Common myeloid progenitor, CD34-positive (primary cell): ENCODE data around the gene DEGS1.
A peak's percentile ranks its signal among the peaks of the same experiment; 100 is the strongest.

Experiments
- CTCF ChIA-PET: fragments of 350-600 bp; sonication (Branson Sonifier 250); formaldehyde crosslinking; loops from one replicate; lab custom pipeline; 2021; ENCODE audit warnings: antibody characterized with exemption; lab: Charles Lee
- POLR2A ChIA-PET: fragments of 350-600 bp; sonication (Branson Sonifier 250); formaldehyde crosslinking; loops from one replicate; lab custom pipeline; 2021; ENCODE audit warnings: antibody characterized with exemption; lab: Charles Lee
- DNase-seq, 3 donors: peaks; one replicate each; pipeline versions ENCODE4 v3.0.0 to v3.0.0-alpha.2; 2013
- H3K27ac ChIP-seq, 2 experiments: 1 replicate in 1 of 2; 2 replicates in 1 of 2; pipeline ENCODE4 v1.7.0; 2013; ENCODE audit warnings: inconsistent platforms in 2 of 2, low read length in 2 of 2, mild to moderate bottlenecking in 2 of 2, low read depth in 1 of 2, moderate library complexity in 1 of 2; ENCODE audit not compliant: severe bottlenecking in 2 of 2, insufficient read depth in 1 of 2, poor library complexity in 1 of 2
- H3K27me3 ChIP-seq, 5 experiments: replicated peaks in 2 of 5; 1 replicate in 3 of 5; 2 replicates in 2 of 5; pipeline versions ENCODE4 v1.6.1 to v1.7.0; 2013; ENCODE audit warnings: low read length in 4 of 5, mild to moderate bottlenecking in 2 of 5, moderate library complexity in 2 of 5, inconsistent platforms in 1 of 5; ENCODE audit not compliant: insufficient read depth in 5 of 5, control insufficient read depth in 4 of 5
- H3K36me3 ChIP-seq, 4 experiments: 1 replicate in 2 of 4; 2 replicates in 2 of 4; pipeline versions ENCODE4 v1.6.1 to v1.7.0; 2013; ENCODE audit warnings: low read length in 3 of 4, control low read depth in 1 of 4, mild to moderate bottlenecking in 1 of 4; ENCODE audit not compliant: control insufficient read depth in 4 of 4, insufficient read depth in 4 of 4
- H3K4me1 ChIP-seq, 4 experiments: 1 replicate in 3 of 4; 2 replicates in 1 of 4; pipeline versions ENCODE4 v1.6.1 to v1.7.1; 2013; ENCODE audit warnings: low read length in 3 of 4, mild to moderate bottlenecking in 3 of 4, control low read depth in 1 of 4, inconsistent platforms in 1 of 4, moderate library complexity in 1 of 4; ENCODE audit not compliant: control insufficient read depth in 4 of 4, insufficient read depth in 4 of 4; ENCODE audit errors: control extremely low read depth in 1 of 4
- H3K4me3 ChIP-seq, 7 experiments: 1 replicate in 4 of 7; 2 replicates in 3 of 7; pipeline versions ENCODE4 v1.5.1 to v1.7.0; 2013; ENCODE audit warnings: mild to moderate bottlenecking in 7 of 7, low read length in 6 of 7, moderate library complexity in 6 of 7, inconsistent platforms in 2 of 7, low read depth in 2 of 7, control low read depth in 1 of 7; ENCODE audit not compliant: insufficient read depth in 4 of 7, control insufficient read depth in 1 of 7; ENCODE audit errors: extremely low read depth in 1 of 7
- H3K9me3 ChIP-seq, 5 experiments: 1 replicate in 4 of 5; 2 replicates in 1 of 5; pipeline versions ENCODE4 v1.6.1 to v1.7.1; 2013; ENCODE audit warnings: low read length in 4 of 5, mild to moderate bottlenecking in 2 of 5, inconsistent platforms in 1 of 5, low read depth in 1 of 5, moderate library complexity in 1 of 5; ENCODE audit not compliant: control insufficient read depth in 4 of 5, insufficient read depth in 2 of 5; ENCODE audit errors: control extremely low read depth in 1 of 5
- WGBS: methylation state at CpG from one replicate; pipeline ENCODE4 v1.1.5; 2013; ENCODE audit not compliant: insufficient coverage; 5-methylcytosine and 5-hydroxymethylcytosine counted together

Gene DEGS1

GRCh38 chr1:224169718-224170270 lies 13.2 kb upstream of the DEGS1 start:
- no peak for DNase-seq
- no peaks in the 10 kb centered on the region for H3K27me3 ChIP-seq
- ChIA-PET CTCF (interaction anchor here (1.0 to 2.8 kb wide), 10 partner anchors 11 to 164 kb away, joined by 3 to 15 read pairs (median 5); partner anchors contain the start of genes DEGS1 and NVL), POLR2A (interaction anchor here (1.2 kb wide), 1 partner anchor 13 kb away, joined by 3 read pairs; the partner anchor contains the start of gene DEGS1)
- H3K27ac ChIP-seq: no peak overlapping the region
- WGBS: 94% methylated on average over 3 of the region's 4 CpGs
- H3K9me3 ChIP-seq: no peaks in the 10 kb centered on the region
- peaks cover 8 to 21% (median 17%) of the 10 kb centered on the region in 4 experiments for H3K4me1 ChIP-seq
- no peak overlapping the region for H3K4me3 ChIP-seq
- H3K36me3 ChIP-seq: no peaks in the 10 kb centered on the region

GRCh38 chr1:224170343-224170742 lies 12.7 kb upstream of the DEGS1 start:
- H3K27ac ChIP-seq: no peak overlapping the region
- no peaks in the 10 kb centered on the region for H3K36me3 ChIP-seq
- ChIA-PET POLR2A (no interaction called here), CTCF (interaction anchor here (1.0 to 2.8 kb wide), 8 partner anchors 12 to 164 kb away, joined by 3 to 15 read pairs (median 6); partner anchors contain the start of genes DEGS1 and NVL)
- H3K9me3 ChIP-seq: no peaks in the 10 kb centered on the region
- H3K4me1 ChIP-seq: peaks cover 8 to 21% (median 17%) of the 10 kb centered on the region in 4 experiments
- 95% methylated on average over 3 of the region's 4 CpGs for WGBS
- no peak overlapping the region for H3K4me3 ChIP-seq
- no peaks in the 10 kb centered on the region for H3K27me3 ChIP-seq
- no peak for DNase-seq

GRCh38 chr1:224170748-224171478 lies 12.1 kb upstream of the DEGS1 start:
- H3K36me3 ChIP-seq: no peaks in the 10 kb centered on the region
- no peak overlapping the region for H3K27ac ChIP-seq
- H3K4me3 ChIP-seq: no peak overlapping the region
- peaks cover 8 to 25% (median 18%) of the 10 kb centered on the region in 4 experiments for H3K4me1 ChIP-seq
- POLR2A ChIA-PET: interaction anchor here (0.6 kb wide), 1 partner anchor 518 kb away, joined by 3 read pairs; no protein-coding TSS in a partner anchor
- CTCF ChIA-PET: interaction anchor here (1.0 to 2.8 kb wide), 6 partner anchors 11 to 159 kb away, joined by 3 to 15 read pairs (median 5); partner anchors contain the start of genes DEGS1 and NVL
- peak; percentile 60 to 74 (median 73) for DNase-seq
- 95% methylated on average over 4 of the region's 9 CpGs for WGBS
- H3K9me3 ChIP-seq: no peaks in the 10 kb centered on the region
- no peaks in the 10 kb centered on the region for H3K27me3 ChIP-seq

GRCh38 chr1:224172229-224172628 lies 10.8 kb upstream of the DEGS1 start:
- POLR2A ChIA-PET: no interaction called here

DNA sequence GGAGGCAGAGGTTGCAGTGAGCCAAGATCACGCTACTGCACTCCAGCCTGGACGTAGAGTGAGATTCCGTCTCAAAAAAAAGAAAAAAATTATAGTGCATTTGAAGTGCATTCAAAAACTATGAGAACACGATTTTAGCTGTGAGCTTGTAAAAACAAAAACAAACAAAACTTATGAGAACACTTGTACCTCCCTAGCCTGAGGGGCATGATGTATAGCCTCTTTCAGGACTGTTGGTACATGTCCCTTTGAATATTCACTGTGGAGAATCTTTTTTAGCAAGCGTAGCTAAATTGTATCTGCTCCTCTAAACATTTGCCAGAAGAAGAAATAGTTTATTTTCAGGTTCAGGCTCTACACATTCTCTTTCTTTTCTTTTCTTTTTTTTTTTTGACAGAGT lies 9.5 kb upstream of the DEGS1 start:
- 100% methylated on average over 1 of the region's 5 CpGs for WGBS
- no peak overlapping the region for H3K27ac ChIP-seq
- POLR2A ChIA-PET: no interaction called here

More at GRCh38 chr1:224172229-224172628, 10.8 kb upstream of the DEGS1 start:
- no peak for DNase-seq
- H3K27ac ChIP-seq: no peak overlapping the region
- WGBS: 90% methylated on average over 3 of the region's 3 CpGs
- no peaks in the 10 kb centered on the region for H3K36me3 ChIP-seq
- H3K27me3 ChIP-seq: no peaks in the 10 kb centered on the region
- CTCF ChIA-PET: interaction anchor here (0.9 to 1.0 kb wide), 2 partner anchors 10 to 14 kb away, joined by 3 read pairs; no protein-coding TSS in a partner anchor
- no peak overlapping the region for H3K4me3 ChIP-seq
- H3K4me1 ChIP-seq: peaks cover 8 to 25% (median 18%) of the 10 kb centered on the region in 4 experiments
- H3K9me3 ChIP-seq: no peaks in the 10 kb centered on the region

DNA sequence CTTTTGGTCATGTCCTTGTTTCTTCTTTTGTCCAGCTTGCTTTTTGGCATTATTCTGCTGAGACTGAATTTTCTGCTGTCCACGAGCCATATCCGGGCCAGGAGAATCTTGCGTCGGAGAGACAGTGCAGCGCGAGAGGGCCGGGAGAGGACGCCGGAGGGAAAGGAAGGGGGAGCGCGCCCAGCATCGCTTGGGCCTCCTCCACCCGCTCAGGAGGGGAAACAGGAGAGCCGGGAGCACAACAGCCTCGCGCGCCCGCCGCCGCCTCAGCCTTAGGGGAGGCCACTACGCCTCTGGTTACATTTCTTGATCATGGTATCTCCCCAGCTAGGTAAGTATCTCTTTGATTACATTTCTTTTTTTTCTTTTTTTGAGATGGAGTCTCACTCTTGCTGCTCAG lies 7.4 kb upstream of the DEGS1 start:
- POLR2A ChIA-PET: no interaction called here
- Histone ChIP-seq H3K27ac (no peak overlapping the region), H3K4me1 (peaks cover 0 to 4% (median 1%) of the 10 kb centered on the region in 4 experiments), H3K9me3 (no peaks in the 10 kb centered on the region), H3K27me3 (no peaks in the 10 kb centered on the region), H3K36me3 (no peaks in the 10 kb centered on the region), H3K4me3 (peak overlapping the region in 2 of 7 experiments; percentile 36 to 57)
- CTCF ChIA-PET: no interaction called here
- DNase-seq: no peak
- WGBS: 21% methylated on average over 19 of the region's 21 CpGs

More for the DNA sequence above, 9.5 kb upstream of the DEGS1 start:
- no peaks in the 10 kb centered on the region for H3K36me3 ChIP-seq
- no peaks in the 10 kb centered on the region for H3K9me3 ChIP-seq
- no peaks in the 10 kb centered on the region for H3K27me3 ChIP-seq
- H3K4me3 ChIP-seq: no peak overlapping the region
- CTCF ChIA-PET: no interaction called here
- H3K4me1 ChIP-seq: peaks cover 8 to 24% (median 18%) of the 10 kb centered on the region in 4 experiments
- DNase-seq: no peak
